PC-3 (cell line): ENCODE results near the gene TMEM232. TPM values are rescaled to one million over a fixed set of nuclear protein-coding genes. Genes with fewer than 3 reads are reported as not detected.

ENCODE experiments used
- ATAC-seq: fragments of 200-7000 bp; cut with Tn5 transposase; 2 replicates; pipeline ENCODE4 v1.9.1; 2020; ENCODE audit warnings: mild to moderate bottlenecking, moderate library complexity
- BruUV-seq: library from RNA; stranded (reverse); fragments of 400-500 nt; replicated peaks from 2 replicates; lab custom pipeline; 2021; lab: Mats Ljungman, UMichigan
- CTCF ChIA-PET: fragments of 300-600 bp; sonication (Branson Sonifier 250); formaldehyde crosslinking; loops from one replicate; lab custom pipeline; 2022; ENCODE audit warnings: antibody characterized with exemption; lab: Charles Lee
- POLR2A ChIA-PET: fragments of 300-600 bp; sonication (Branson Sonifier 250); formaldehyde crosslinking; loops from one replicate; lab custom pipeline; 2022; ENCODE audit warnings: antibody characterized with exemption; ENCODE audit not compliant: unreplicated experiment; lab: Charles Lee
- DNase-seq: peaks from one replicate; pipeline ENCODE4 v3.0.0-alpha.2; 2015
- H2AFZ ChIP-seq: fragments of 300-600 bp; sonication (generic); 2 replicates; pipeline ENCODE4 v1.6.0; 2016; ENCODE audit warnings: antibody characterized with exemption, low read length
- H3F3A ChIP-seq: fragments of 300-600 bp; sonication (generic); one replicate; pipeline ENCODE4 v1.6.0; 2017; ENCODE audit warnings: antibody characterized with exemption, low read length, control low read depth, mild to moderate bottlenecking; ENCODE audit not compliant: unreplicated experiment
- H3K27ac ChIP-seq: fragments of 300-600 bp; sonication (generic); 2 replicates; pipeline ENCODE4 v1.5.1; 2016; ENCODE audit warnings: mild to moderate bottlenecking, low read length
- H3K27me3 ChIP-seq: fragments of 300-600 bp; sonication (generic); 2 replicates; pipeline ENCODE4 v1.6.1; 2016; ENCODE audit warnings: low read length, mixed read lengths
- H3K36me3 ChIP-seq: fragments of 300-600 bp; sonication (generic); 2 replicates; pipeline ENCODE4 v1.6.1; 2016; ENCODE audit warnings: low read depth, mixed run types, low read length, mixed read lengths
- H3K4me1 ChIP-seq: fragments of 300-600 bp; sonication (generic); 2 replicates; pipeline ENCODE4 v1.5.1; 2016; ENCODE audit warnings: low read length; ENCODE audit not compliant: insufficient read depth
- H3K4me2 ChIP-seq: fragments of 300-600 bp; sonication (generic); 2 replicates; pipeline ENCODE4 v1.6.0; 2016; ENCODE audit warnings: low read length
- H3K4me3 ChIP-seq: fragments of 300-600 bp; sonication (generic); 2 replicates; pipeline ENCODE4 v1.5.1; 2016; ENCODE audit warnings: mild to moderate bottlenecking, low read length, mixed read lengths
- H3K79me2 ChIP-seq: fragments of 300-600 bp; sonication (generic); 2 replicates; pipeline ENCODE4 v1.6.1; 2017; ENCODE audit warnings: low read length, mixed read lengths
- H3K9ac ChIP-seq: fragments of 300-600 bp; sonication (generic); 2 replicates; pipeline ENCODE4 v1.6.0; 2016; ENCODE audit warnings: mild to moderate bottlenecking, low read length
- H3K9me2 ChIP-seq: fragments of 300-600 bp; sonication (generic); replicated peaks from 2 replicates; pipeline ENCODE4 v1.6.1; 2016; ENCODE audit warnings: mixed run types, low read length, mixed read lengths
- H3K9me3 ChIP-seq: fragments of 300-600 bp; sonication (generic); 2 replicates; pipeline ENCODE4 v1.6.1; 2016; ENCODE audit warnings: low read length, mixed read lengths
- H4K20me1 ChIP-seq: fragments of 300-600 bp; sonication (generic); 2 replicates; pipeline ENCODE4 v1.6.1; 2016; ENCODE audit warnings: low read length, mixed read lengths
- CTCF ChIP-seq: fragments of 300-600 bp; sonication (generic); conservative IDR thresholded peaks from 2 replicates; pipeline ENCODE4 v1.5.1; 2017; ENCODE audit warnings: antibody characterized with exemption, low read depth, mild to moderate bottlenecking, low read length
- EZH2 ChIP-seq: fragments of 300-600 bp; sonication (generic); IDR thresholded peaks from one replicate; pipeline ENCODE4 v1.6.1; 2017; ENCODE audit warnings: antibody characterized with exemption, mild to moderate bottlenecking, low read length; ENCODE audit not compliant: unreplicated experiment
- EZH2phosphoT487 ChIP-seq: fragments of 300-600 bp; sonication (generic); IDR thresholded peaks from 2 replicates; pipeline ENCODE4 v1.6.1; 2018; ENCODE audit warnings: mild to moderate bottlenecking, antibody characterized with exemption, low read length, borderline replicate concordance
- intact Hi-C: fragments of 100-400 bp; cut with micrococcal nuclease; formaldehyde crosslinking; loops from 2 replicates; pipeline ENCODE4 v1.9.0; 2023
- total RNA-seq: library from RNA; depleted of rRNA; stranded (reverse); fragments of >200 nt; gene quantifications from 2 replicates; pipeline ENCODE4 v1.2.3, GENCODE V29; 2014

Gene TMEM232
- total RNA-seq, 1 experiment from 2014 or later, result 1.4 TPM

GRCh38 chr5:110514030-110514429 is 212.4 kb downstream of the TMEM232 start:
- no peaks in the 10 kb centered on the region for H3K36me3 ChIP-seq
- no peak overlapping the region for H3K9ac ChIP-seq
- H3K27me3 ChIP-seq, result peaks cover 7% of the 10 kb centered on the region; the same call in 1 of the 2 replicates
- no peaks in the 10 kb centered on the region for H3F3A ChIP-seq
- no peak overlapping the region for H2AFZ ChIP-seq
- ChIA-PET POLR2A (no interaction called here), CTCF (no interaction called here)
- H3K4me1 ChIP-seq, result no peaks in the 10 kb centered on the region
- TF ChIP-seq CTCF (no peak), EZH2phosphoT487 (no peak), EZH2 (no peak)
- intact Hi-C loops, result no loop called here
- no peaks in the 10 kb centered on the region for H3K9me3 ChIP-seq
- H3K79me2 ChIP-seq, result no peaks in the 10 kb centered on the region
- DNase-seq (no peak), ATAC-seq (no peak)
- no peak overlapping the region for H3K4me3 ChIP-seq
- H3K9me2 ChIP-seq, result no peaks in the 10 kb centered on the region
- BruUV-seq, result no TSS peak
- no peaks in the 10 kb centered on the region for H4K20me1 ChIP-seq
- no peak overlapping the region for H3K4me2 ChIP-seq
- no peak overlapping the region for H3K27ac ChIP-seq

GRCh38 chr5:110512266-110512665 is 214.2 kb downstream of the TMEM232 start:
- Histone ChIP-seq H3K4me3 (no peak overlapping the region), H3K9me2 (no peaks in the 10 kb centered on the region), H2AFZ (no peak overlapping the region), H3K36me3 (no peaks in the 10 kb centered on the region), H4K20me1 (no peaks in the 10 kb centered on the region), H3K4me1 (no peaks in the 10 kb centered on the region), H3K9me3 (no peaks in the 10 kb centered on the region), H3K27me3 (peaks cover 7% of the 10 kb centered on the region; the same call in 1 of the 2 replicates), H3K27ac (no peak overlapping the region), H3K9ac (no peak overlapping the region), H3K79me2 (no peaks in the 10 kb centered on the region), H3F3A (no peaks in the 10 kb centered on the region), H3K4me2 (no peak overlapping the region)
- ChIA-PET CTCF (no interaction called here), POLR2A (interaction anchor here (0.6 kb wide), 1 partner anchor 100 kb away, joined by 3 read pairs; no protein-coding TSS in a partner anchor)
- DNase-seq (no peak), ATAC-seq (no peak)
- TF ChIP-seq CTCF, result no peak
- TF ChIP-seq EZH2, result no peak
- no peak for TF ChIP-seq EZH2phosphoT487
- intact Hi-C loops, result no loop called here
- no TSS peak for BruUV-seq

- H3K36me3 ChIP-seq, result no peaks in the 10 kb centered on the region
- H2AFZ ChIP-seq, result no peak overlapping the region
- no peaks in the 10 kb centered on the region for H3F3A ChIP-seq
- H3K79me2 ChIP-seq, result no peaks in the 10 kb centered on the region
- TF ChIP-seq CTCF (no peak), EZH2phosphoT487 (no peak), EZH2 (no peak)
- POLR2A ChIA-PET, result no interaction called here
- no peaks in the 10 kb centered on the region for H4K20me1 ChIP-seq
- no peak overlapping the region for H3K4me3 ChIP-seq
- H3K4me2 ChIP-seq, result no peak overlapping the region
- no peaks in the 10 kb centered on the region for H3K9me2 ChIP-seq
- DNase-seq, result no peak
- no peaks in the 10 kb centered on the region for H3K4me1 ChIP-seq
- ATAC-seq, result no peak
- no peak overlapping the region for H3K27ac ChIP-seq
- no peaks in the 10 kb centered on the region for H3K27me3 ChIP-seq
- CTCF ChIA-PET, result no interaction called here
- H3K9me3 ChIP-seq, result no peaks in the 10 kb centered on the region
- BruUV-seq, result no TSS peak
- intact Hi-C loops, result no loop called here
- H3K9ac ChIP-seq, result no peak overlapping the region
These were observed 216.3 kb downstream of the TMEM232 start for GRCh38 chr5:110510146-110510545.
